Adrenal gland (tissue), 5 donors: Measurements from ENCODE around the gene GNB5.

Source experiments
- CTCF ChIP-seq, 6 experiments: fragments of 450-650 bp in 4 of 6; fragments of 200-600 bp in 2 of 6; sonication (generic) in 1 of 6; IDR thresholded peaks; 1 replicate in 5 of 6; 2 replicates in 1 of 6; pipeline versions ENCODE4 v1.5.1 to v1.8.0; 2016 to 2021; ENCODE audit warnings: antibody characterized with exemption in 6 of 6, mild to moderate bottlenecking in 2 of 6, moderate library complexity in 1 of 6
- POLR2A ChIP-seq, 2 donors: fragments of 450-650 bp; IDR thresholded peaks; one replicate each; pipeline ENCODE4 v1.6.1; 2017; ENCODE audit warnings: antibody characterized with exemption in 2 of 2, mild to moderate bottlenecking in 2 of 2, moderate library complexity in 1 of 2
- donor health status: DM: no; HTN: no; CAD: no.

- TF ChIP-seq POLR2A (IDR thresholded peaks at IDR 0.05) (no peak), CTCF (IDR thresholded peaks at IDR 0.05) (no peak)
These were observed 19.4 kb downstream of the GNB5 start for GRCh38 chr15:52171807-52172206.
